Mesenchymal stem cell (in vitro differentiated cells and primary cell): Measurements from ENCODE around the gene CLMN.

ENCODE experiments used
- DNase-seq: peaks from one replicate; pipeline ENCODE4 v3.0.0-alpha.2; 2013
- H2AFZ ChIP-seq: one replicate; pipeline ENCODE4 v1.6.1; 2013; ENCODE audit warnings: low read depth, mild to moderate bottlenecking, control low read depth, inconsistent platforms, low read length, moderate library complexity
- H2AK5ac ChIP-seq: 2 replicates; pipeline ENCODE4 v1.6.1; 2013; ENCODE audit warnings: low read length, moderate library complexity, mild to moderate bottlenecking, inconsistent platforms; ENCODE audit not compliant: severe bottlenecking
- H2BK120ac ChIP-seq: one replicate; pipeline ENCODE4 v1.6.1; 2013; ENCODE audit warnings: low read depth, mild to moderate bottlenecking, inconsistent platforms, low read length, moderate library complexity
- H2BK12ac ChIP-seq, 2 experiments: one replicate each; pipeline ENCODE4 v1.6.1; 2013; ENCODE audit warnings: inconsistent platforms in 2 of 2, low read length in 2 of 2, mild to moderate bottlenecking in 2 of 2, moderate library complexity in 2 of 2, control low read depth in 1 of 2
- H2BK15ac ChIP-seq: one replicate; pipeline ENCODE4 v1.6.1; 2013; ENCODE audit warnings: mild to moderate bottlenecking, low read depth, inconsistent platforms; ENCODE audit not compliant: poor library complexity, severe bottlenecking
- H2BK5ac ChIP-seq: 2 replicates; pipeline ENCODE4 v1.6.1; 2013; ENCODE audit warnings: low read depth, mild to moderate bottlenecking, low read length, control low read depth, inconsistent platforms; ENCODE audit not compliant: poor library complexity, severe bottlenecking
- H3K14ac ChIP-seq, 2 experiments: one replicate each; pipeline ENCODE4 v1.6.1; 2013; ENCODE audit warnings: inconsistent platforms in 2 of 2, low read length in 2 of 2, control low read depth in 1 of 2, mild to moderate bottlenecking in 1 of 2, moderate library complexity in 1 of 2
- H3K18ac ChIP-seq, 2 experiments: one replicate each; pipeline ENCODE4 v1.6.1; 2013; ENCODE audit warnings: inconsistent platforms in 2 of 2, low read length in 2 of 2, control low read depth in 1 of 2, low read depth in 1 of 2, mild to moderate bottlenecking in 1 of 2
- H3K23ac ChIP-seq, 2 experiments: one replicate each; pipeline ENCODE4 v1.6.1; 2013; ENCODE audit warnings: inconsistent platforms in 2 of 2, low read length in 2 of 2, mild to moderate bottlenecking in 2 of 2, moderate library complexity in 2 of 2, control low read depth in 1 of 2
- H3K27ac ChIP-seq: 2 replicates; pipeline ENCODE4 v1.5.1; 2013; ENCODE audit warnings: mild to moderate bottlenecking, moderate library complexity, low read length, control low read depth, inconsistent platforms; ENCODE audit not compliant: poor library complexity, severe bottlenecking
- H3K27me3 ChIP-seq, 2 experiments: 2 replicates each; pipeline versions ENCODE4 v1.6.1 to v1.7.0; 2013; ENCODE audit warnings: low read length in 2 of 2, mild to moderate bottlenecking in 2 of 2, moderate library complexity in 2 of 2, control low read depth in 1 of 2, inconsistent platforms in 1 of 2; ENCODE audit not compliant: control insufficient read depth in 1 of 2, insufficient read depth in 1 of 2
- H3K36me3 ChIP-seq, 2 experiments: 2 replicates each; pipeline versions ENCODE4 v1.6.1 to v1.7.0; 2013; ENCODE audit warnings: low read length in 2 of 2, control low read depth in 1 of 2, inconsistent platforms in 1 of 2, low read depth in 1 of 2, mild to moderate bottlenecking in 1 of 2; ENCODE audit not compliant: insufficient read depth in 2 of 2, control insufficient read depth in 1 of 2
- H3K4ac ChIP-seq, 2 experiments: one replicate each; pipeline ENCODE4 v1.6.1; 2013; ENCODE audit warnings: inconsistent platforms in 2 of 2, low read length in 2 of 2, mild to moderate bottlenecking in 2 of 2, moderate library complexity in 2 of 2, control low read depth in 1 of 2, low read depth in 1 of 2
- H3K4me1 ChIP-seq: 2 replicates; pipeline ENCODE4 v1.6.1; 2013; ENCODE audit warnings: low read depth, low read length, control low read depth; ENCODE audit not compliant: control insufficient read depth, insufficient read depth
- H3K4me2 ChIP-seq: 2 replicates; pipeline ENCODE4 v1.6.1; 2013; ENCODE audit warnings: low read length, mild to moderate bottlenecking, inconsistent platforms; ENCODE audit not compliant: poor library complexity, severe bottlenecking
- H3K4me3 ChIP-seq, 2 experiments: 2 replicates each; pipeline versions ENCODE4 v1.5.1 to v1.7.0; 2013; ENCODE audit warnings: low read length in 2 of 2, mild to moderate bottlenecking in 2 of 2, control low read depth in 1 of 2, low read depth in 1 of 2; ENCODE audit not compliant: insufficient read depth in 1 of 2
- H3K79me1 ChIP-seq: replicated peaks from 2 replicates; pipeline ENCODE4 v1.6.1; 2013; ENCODE audit warnings: mild to moderate bottlenecking, control low read depth, low read length, inconsistent platforms; ENCODE audit not compliant: poor library complexity, severe bottlenecking
- H3K9ac ChIP-seq: 2 replicates; pipeline ENCODE4 v1.7.0; 2013; ENCODE audit warnings: mild to moderate bottlenecking, low read length, moderate library complexity
- H3K9me3 ChIP-seq: 2 replicates; pipeline ENCODE4 v1.7.0; 2013; ENCODE audit warnings: mild to moderate bottlenecking, low read length; ENCODE audit not compliant: control insufficient read depth
- H4K8ac ChIP-seq: one replicate; pipeline ENCODE4 v1.6.1; 2013; ENCODE audit warnings: inconsistent platforms, mild to moderate bottlenecking, low read length, moderate library complexity
- H4K91ac ChIP-seq: one replicate; pipeline ENCODE4 v1.6.1; 2013; ENCODE audit warnings: mild to moderate bottlenecking, low read length, inconsistent platforms
- WGBS: methylation state at CpG from one replicate; pipeline ENCODE4 v1.1.7; 2013; ENCODE audit warnings: mixed read lengths; 5-methylcytosine and 5-hydroxymethylcytosine counted together

Gene CLMN

GRCh38 chr14:95329941-95330340 lies 10.2 kb upstream of the CLMN start:
- no peak overlapping the region for H3K4me2 ChIP-seq
- peak overlapping the region in 1 of 2 experiments; percentile 80 for H3K14ac ChIP-seq
- no peaks in the 10 kb centered on the region for H3K9me3 ChIP-seq
- no peak overlapping the region for H2BK5ac ChIP-seq
- H2AK5ac ChIP-seq: no peak overlapping the region
- 93% methylated on average over 9 of the region's 9 CpGs for WGBS
- no peaks in the 10 kb centered on the region for H3K4me1 ChIP-seq
- no peak overlapping the region for H3K9ac ChIP-seq
- H4K8ac ChIP-seq: no peak overlapping the region
- no peak overlapping the region for H4K91ac ChIP-seq
- no peak overlapping the region for H2BK15ac ChIP-seq
- no peak overlapping the region for H3K4ac ChIP-seq
- H3K18ac ChIP-seq: no peak overlapping the region
- H2BK120ac ChIP-seq: no peak overlapping the region
- no peaks in the 10 kb centered on the region for H3K36me3 ChIP-seq
- no peak overlapping the region for H3K23ac ChIP-seq
- no peak overlapping the region for H3K4me3 ChIP-seq
- no peak overlapping the region for H2AFZ ChIP-seq
- no peak overlapping the region for H3K27ac ChIP-seq
- DNase-seq: no peak
- peaks cover 6 to 29% of the 10 kb centered on the region in 2 experiments for H3K27me3 ChIP-seq
- H2BK12ac ChIP-seq: no peak overlapping the region
- no peaks in the 10 kb centered on the region for H3K79me1 ChIP-seq

GRCh38 chr14:95328729-95329503 lies 9.2 kb upstream of the CLMN start:
- 86% methylated on average over 7 of the region's 13 CpGs for WGBS
- H3K79me1 ChIP-seq: no peaks in the 10 kb centered on the region
- no peaks in the 10 kb centered on the region for H3K36me3 ChIP-seq

GRCh38 chr14:95327558-95328374 lies 8.1 kb upstream of the CLMN start:
- H2AFZ ChIP-seq: no peak overlapping the region
- H3K18ac ChIP-seq: no peak overlapping the region
- H2BK12ac ChIP-seq: no peak overlapping the region
- no peak overlapping the region for H3K9ac ChIP-seq
- H2BK120ac ChIP-seq: no peak overlapping the region
- H3K4ac ChIP-seq: no peak overlapping the region
- H2AK5ac ChIP-seq: no peak overlapping the region
- WGBS: 85% methylated on average over 12 of the region's 13 CpGs
- H3K27me3 ChIP-seq: peaks cover 6 to 35% of the 10 kb centered on the region in 2 experiments
- no peaks in the 10 kb centered on the region for H3K4me1 ChIP-seq
- no peak overlapping the region for H2BK5ac ChIP-seq
- no peak overlapping the region for H4K8ac ChIP-seq
- H3K14ac ChIP-seq: no peak overlapping the region
- H3K4me2 ChIP-seq: no peak overlapping the region
- no peak overlapping the region for H3K23ac ChIP-seq
- no peak overlapping the region for H4K91ac ChIP-seq
- no peak overlapping the region for H3K4me3 ChIP-seq
- no peak for DNase-seq
- no peaks in the 10 kb centered on the region for H3K9me3 ChIP-seq
- no peak overlapping the region for H2BK15ac ChIP-seq
- no peaks in the 10 kb centered on the region for H3K79me1 ChIP-seq
- H3K27ac ChIP-seq: no peak overlapping the region
- H3K36me3 ChIP-seq: no peaks in the 10 kb centered on the region

More at GRCh38 chr14:95328729-95329503, 9.2 kb upstream of the CLMN start:
- H2BK120ac ChIP-seq: no peak overlapping the region
- H3K14ac ChIP-seq: no peak overlapping the region
- no peak overlapping the region for H2AK5ac ChIP-seq
- H3K9ac ChIP-seq: no peak overlapping the region
- no peak overlapping the region for H3K27ac ChIP-seq
- H3K4me3 ChIP-seq: no peak overlapping the region
- DNase-seq: no peak
- no peak overlapping the region for H4K8ac ChIP-seq
- no peak overlapping the region for H2AFZ ChIP-seq
- no peak overlapping the region for H2BK12ac ChIP-seq
- H3K27me3 ChIP-seq: peaks cover 6 to 29% of the 10 kb centered on the region in 2 experiments
- no peak overlapping the region for H3K18ac ChIP-seq
- H2BK15ac ChIP-seq: no peak overlapping the region
- no peak overlapping the region for H3K23ac ChIP-seq
- no peak overlapping the region for H4K91ac ChIP-seq
- H3K9me3 ChIP-seq: no peaks in the 10 kb centered on the region
- no peak overlapping the region for H2BK5ac ChIP-seq
- no peaks in the 10 kb centered on the region for H3K4me1 ChIP-seq
- no peak overlapping the region for H3K4ac ChIP-seq
- H3K4me2 ChIP-seq: no peak overlapping the region

- H2BK15ac ChIP-seq: no peak overlapping the region
- H3K23ac ChIP-seq: no peak overlapping the region
- H3K79me1 ChIP-seq: no peaks in the 10 kb centered on the region
- no peak overlapping the region for H3K4me2 ChIP-seq
- no peaks in the 10 kb centered on the region for H3K36me3 ChIP-seq
- no peak overlapping the region for H4K91ac ChIP-seq
- peaks cover 6 to 43% of the 10 kb centered on the region in 2 experiments for H3K27me3 ChIP-seq
- H2BK12ac ChIP-seq: no peak overlapping the region
- 86% methylated on average over 3 of the region's 3 CpGs for WGBS
- H4K8ac ChIP-seq: no peak overlapping the region
- H3K4ac ChIP-seq: no peak overlapping the region
- no peak overlapping the region for H3K27ac ChIP-seq
- H3K18ac ChIP-seq: no peak overlapping the region
- no peak overlapping the region for H3K4me3 ChIP-seq
- no peak overlapping the region for H2AK5ac ChIP-seq
- no peak overlapping the region for H3K9ac ChIP-seq
- H2BK120ac ChIP-seq: no peak overlapping the region
- no peak overlapping the region for H2BK5ac ChIP-seq
- H3K14ac ChIP-seq: no peak overlapping the region
- H3K9me3 ChIP-seq: no peaks in the 10 kb centered on the region
- H2AFZ ChIP-seq: no peak overlapping the region
- DNase-seq: no peak
- peaks cover 1% of the 10 kb centered on the region for H3K4me1 ChIP-seq
Measured at GRCh38 chr14:95326987-95327386, 7.3 kb upstream of the CLMN start.
